NCI-H1436 (cell line): ENCODE results near the gene RAET1L.
"Not testable (repeated sequence)": the region's sequence is repeated elsewhere in the genome, so short reads cannot be mapped to it uniquely, and the experiment has no call there.

Experiments used
- DNase-seq: peaks from one replicate; lab custom pipeline; 2025; lab: John Stamatoyannopoulos, UW

RAET1L gene, protein sequence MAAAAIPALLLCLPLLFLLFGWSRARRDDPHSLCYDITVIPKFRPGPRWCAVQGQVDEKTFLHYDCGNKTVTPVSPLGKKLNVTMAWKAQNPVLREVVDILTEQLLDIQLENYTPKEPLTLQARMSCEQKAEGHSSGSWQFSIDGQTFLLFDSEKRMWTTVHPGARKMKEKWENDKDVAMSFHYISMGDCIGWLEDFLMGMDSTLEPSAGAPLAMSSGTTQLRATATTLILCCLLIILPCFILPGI

GRCh38 chr6:150025201-150025917, at the start of gene RAET1L:
RAET1L (minus strand) TSS chr6:150025532; CDS start chr6:150025471, 61 bp downstream.
- no peak for DNase-seq

DNA sequence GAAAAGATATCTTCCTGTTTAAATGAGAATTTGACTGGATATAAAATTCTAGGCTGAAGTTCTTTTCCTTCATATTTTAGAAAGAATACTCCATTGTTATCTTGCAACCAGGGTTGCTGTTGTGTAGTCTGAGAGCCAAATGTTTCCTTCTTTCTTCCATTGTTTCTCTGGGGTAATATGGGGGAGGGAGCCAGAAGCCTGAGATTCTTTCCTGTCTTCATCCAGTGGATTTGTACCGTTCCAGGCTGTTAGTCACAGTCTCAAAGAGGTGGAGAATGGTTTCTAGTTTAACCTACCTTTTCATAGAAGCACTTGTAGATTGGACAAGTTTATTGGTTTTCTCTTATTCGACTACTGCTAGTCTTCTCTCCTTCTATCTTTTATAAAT, 49.7 kb upstream of the RAET1L start:
- DNase-seq = no peak

GRCh38 chr6:150074396-150075033, 49.2 kb upstream of the RAET1L start:
- not testable (repeated sequence) for DNase-seq

DNA sequence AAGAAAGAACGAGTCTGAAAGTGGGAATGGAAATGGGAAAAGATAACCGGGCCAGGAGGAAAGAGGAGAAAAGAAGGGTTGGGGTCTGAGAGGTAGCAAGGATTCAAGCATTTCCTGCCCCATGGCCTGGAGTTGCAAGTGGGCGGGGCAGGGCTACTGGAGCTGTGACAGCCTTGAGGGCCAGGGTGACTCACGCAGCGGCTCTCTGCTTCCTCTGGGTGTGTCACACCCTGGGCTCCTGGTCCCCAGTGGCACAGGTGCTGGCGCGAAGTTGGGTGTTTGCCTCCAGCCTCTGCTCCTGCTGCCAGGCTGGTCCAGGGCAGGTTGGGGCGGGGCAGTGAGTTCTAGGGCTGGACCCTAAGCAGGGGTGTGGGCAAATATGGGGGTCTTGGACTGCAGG, 46.9 kb upstream of the RAET1L start:
- DNase-seq = no peak

GRCh38 chr6:150070236-150070818, 45.0 kb upstream of the RAET1L start:
- no peak for DNase-seq

DNA sequence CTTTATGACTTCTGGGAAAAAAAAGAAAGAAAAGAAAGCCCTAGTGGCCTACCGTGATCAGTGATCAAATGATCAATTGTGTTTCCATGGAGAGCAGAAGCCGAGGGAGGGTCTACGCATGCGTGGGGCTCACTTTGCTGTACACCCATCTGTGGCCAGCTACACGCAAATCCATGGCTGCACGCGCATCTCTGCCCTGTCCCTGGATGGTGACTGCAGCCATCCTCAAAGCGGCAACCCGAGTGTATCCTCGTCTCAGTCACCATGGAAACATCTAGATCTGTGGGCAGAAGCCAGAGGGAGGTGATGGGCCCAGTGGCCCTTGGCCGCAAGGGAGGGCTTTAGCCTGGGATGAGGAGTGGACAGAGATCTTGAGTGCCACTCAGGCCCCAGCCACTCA, 44.4 kb upstream of the RAET1L start:
- no peak for DNase-seq

DNA sequence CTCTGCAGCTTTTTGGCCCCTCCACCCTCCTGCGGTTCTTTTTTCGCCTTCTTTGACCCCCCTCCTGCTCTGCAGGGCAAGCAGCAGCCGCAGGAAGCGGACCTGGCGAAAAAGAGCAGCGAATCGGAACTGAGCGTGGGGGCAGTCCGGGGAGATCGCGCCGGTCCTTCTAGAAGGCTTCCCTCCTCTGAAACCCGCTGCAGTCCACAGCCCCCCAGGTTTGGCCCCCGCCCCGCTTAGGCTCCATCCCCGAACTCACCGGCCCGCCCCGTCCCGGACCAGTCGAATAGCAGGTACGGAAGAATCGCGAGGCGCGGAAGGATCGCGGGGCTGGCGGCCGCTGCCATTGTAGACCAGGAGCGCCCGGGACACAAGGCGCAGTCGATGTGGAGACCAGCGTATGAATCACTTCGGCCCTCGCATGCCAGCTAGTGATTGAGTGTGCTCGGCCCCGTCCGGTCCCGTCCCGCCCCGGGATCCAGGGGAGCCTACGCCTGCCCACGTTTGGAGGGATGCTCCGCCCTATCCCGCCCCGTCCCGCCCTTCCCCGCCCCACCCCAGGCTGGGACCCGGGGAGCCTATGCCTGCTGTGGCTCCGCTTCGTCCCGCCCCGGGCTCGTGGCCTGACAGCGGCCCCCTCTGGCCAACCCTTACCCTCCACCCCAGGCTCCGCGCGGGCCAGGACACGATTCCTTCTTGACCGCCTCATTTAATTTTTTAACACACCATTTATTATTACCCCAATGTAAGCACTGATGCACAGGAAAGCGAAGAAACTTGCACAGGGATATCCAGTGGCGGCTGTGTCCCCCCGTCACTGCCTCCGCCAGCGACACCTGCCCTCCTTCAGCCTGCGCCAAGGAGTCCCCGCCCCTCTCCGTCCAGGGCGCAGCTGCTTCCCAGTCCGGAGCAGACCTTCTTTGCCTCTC, 43.7 kb upstream of the RAET1L start, which contains the start of gene ULBP3:
ULBP3 (minus strand) TSS at position 402 of the 929 bp plus-strand sequence; CDS start at position 347, 55 bp downstream.
- DNase-seq = no peak

DNA sequence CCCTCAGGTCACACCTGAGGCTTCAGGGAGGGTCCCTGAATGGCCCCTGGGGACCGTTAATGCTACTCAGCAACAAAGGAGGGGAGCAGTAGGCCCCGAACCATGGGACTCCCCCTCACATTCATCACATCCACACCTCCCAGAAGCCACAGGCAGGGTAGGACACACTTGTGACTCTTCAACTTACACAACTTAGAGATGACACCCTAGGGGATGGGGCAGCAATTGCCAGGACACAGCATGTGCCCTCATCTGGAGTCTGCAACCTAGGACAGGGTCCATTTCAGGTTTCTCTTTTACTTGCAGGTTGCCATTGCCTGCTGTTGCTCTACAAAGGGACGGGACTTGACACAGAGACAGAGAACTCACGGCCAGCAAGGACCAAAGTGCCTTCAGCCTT, 42.8 kb upstream of the RAET1L start:
- DNase-seq = no peak

- no peak for DNase-seq
Observed at GRCh38 chr6:150065083-150065482, 39.8 kb upstream of the RAET1L start.

- DNase-seq = no peak
Observed at GRCh38 chr6:150063640-150064039, 38.3 kb upstream of the RAET1L start.

- not testable (repeated sequence) for DNase-seq
Observed at GRCh38 chr6:150059973-150060372, 34.6 kb upstream of the RAET1L start.

DNA sequence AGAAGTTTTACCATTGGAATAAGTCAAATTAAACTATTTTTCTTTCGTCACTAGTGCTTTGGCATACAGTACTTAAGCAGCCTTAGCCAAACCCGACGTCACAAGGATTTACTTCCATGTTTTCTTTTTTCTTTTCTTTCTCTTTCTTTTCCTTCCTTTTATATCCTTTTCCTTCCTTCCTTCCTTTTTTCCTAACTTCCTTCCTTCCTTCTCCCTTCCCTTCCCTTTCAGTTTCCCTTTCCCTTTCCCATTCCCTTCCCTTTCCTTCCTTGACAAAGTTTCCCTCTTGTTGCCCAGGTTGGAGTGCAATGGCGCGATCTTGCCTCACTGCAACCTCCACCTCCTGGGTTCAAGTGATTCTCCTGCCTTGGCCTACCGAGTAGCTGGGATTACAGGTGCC, 33.7 kb upstream of the RAET1L start:
- DNase-seq = no peak

DNA sequence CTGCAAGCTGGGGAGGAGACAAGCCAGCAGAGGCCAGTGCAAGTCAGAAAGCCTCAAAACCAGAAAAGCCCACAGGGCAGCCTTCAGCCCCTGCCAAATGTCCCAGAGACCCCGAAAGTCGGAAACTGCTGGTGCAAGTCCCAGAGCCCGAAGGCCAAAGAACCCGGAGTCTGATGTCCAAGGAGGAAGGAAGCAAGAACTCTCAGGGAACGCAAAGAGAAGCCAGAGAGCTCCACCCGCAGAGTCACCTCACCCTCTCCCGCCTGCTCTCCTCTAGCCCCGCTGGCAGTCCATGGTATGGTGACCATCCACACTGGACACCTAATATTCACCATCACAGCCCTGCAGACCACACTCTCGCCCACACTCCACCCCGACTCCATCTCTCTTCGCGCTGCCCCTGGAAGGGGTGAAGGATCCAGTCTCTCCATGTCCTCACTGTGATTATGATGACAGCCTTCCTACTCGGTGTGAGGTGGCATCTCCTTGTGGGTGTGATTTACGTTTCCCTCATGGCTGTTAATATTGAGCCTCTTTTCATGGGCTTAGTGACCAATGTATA, 33.0 kb upstream of the RAET1L start:
- DNase-seq = no peak

GRCh38 chr6:150057501-150057951, 32.2 kb upstream of the RAET1L start:
- no peak for DNase-seq

GRCh38 chr6:150056916-150057315, 31.6 kb upstream of the RAET1L start:
- no peak for DNase-seq

- no peak for DNase-seq
Observed at GRCh38 chr6:150056156-150056555, 30.8 kb upstream of the RAET1L start.

DNA sequence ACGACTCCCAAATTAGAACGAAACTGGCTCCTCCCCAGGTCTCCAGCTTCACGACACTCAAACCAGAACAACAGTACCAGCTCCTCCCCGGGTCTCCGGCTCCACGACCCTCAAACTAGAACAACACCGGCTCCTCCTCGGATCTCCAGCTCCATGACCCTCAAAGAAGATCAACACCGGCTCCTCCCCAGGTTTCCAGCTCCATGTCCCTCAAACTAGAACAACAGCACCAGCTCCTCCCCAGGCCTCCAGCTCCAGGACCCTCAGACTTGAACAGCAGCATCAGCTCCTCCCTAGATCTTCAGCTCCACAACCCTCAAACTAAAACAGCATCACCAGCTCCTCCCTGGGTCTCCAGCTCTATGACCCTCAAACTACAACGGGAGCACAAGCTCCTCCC, 29.8 kb upstream of the RAET1L start:
- no peak for DNase-seq

GRCh38 chr6:150053450-150053849, 28.1 kb upstream of the RAET1L start:
- no peak for DNase-seq

DNA sequence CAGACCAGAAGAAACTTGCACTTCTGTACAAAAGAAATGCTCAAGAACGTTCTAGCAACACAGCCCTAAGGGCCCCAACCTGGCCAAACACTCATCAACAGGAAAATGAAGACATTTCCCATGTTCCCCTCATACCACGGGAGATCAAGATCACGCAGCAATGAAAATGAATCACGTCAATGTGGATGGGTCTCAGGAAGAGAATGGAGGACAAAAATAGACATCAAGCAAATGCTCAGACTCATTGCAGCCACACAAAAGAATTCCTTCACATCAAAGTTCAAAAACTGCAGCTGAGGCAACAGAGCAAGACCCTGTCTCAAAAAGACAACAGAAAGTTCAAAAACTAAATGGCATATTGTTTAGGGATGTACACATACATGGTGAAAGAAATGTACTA, 25.5 kb upstream of the RAET1L start:
- DNase-seq = no peak

- DNase-seq = no peak
Observed at GRCh38 chr6:150048099-150048498, 22.8 kb upstream of the RAET1L start.

DNA sequence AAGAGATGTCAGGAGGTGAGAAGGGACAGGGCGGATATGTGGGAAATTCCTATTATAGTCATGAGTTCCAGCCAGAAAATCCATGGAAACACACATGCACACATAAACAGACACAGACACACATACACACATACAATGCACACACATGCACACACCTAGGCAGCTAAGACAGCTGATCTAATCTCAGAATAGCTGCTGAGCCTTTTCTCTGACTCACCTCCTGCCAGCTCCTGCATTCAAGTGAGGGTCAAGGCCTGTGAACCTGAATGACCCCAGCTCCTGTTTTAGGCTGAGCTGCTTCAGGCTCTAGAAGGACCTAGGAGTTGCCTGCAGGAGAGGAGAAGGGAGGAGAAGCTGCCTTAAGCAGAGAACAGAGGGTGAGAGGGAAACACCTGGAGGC, 21.6 kb upstream of the RAET1L start:
- no peak for DNase-seq
